Measurements from ENCODE around the gene KCND3.

The KCND3 gene

GRCh38 chr1:111848852-111849545 is 140.5 kb downstream of the KCND3 start:
- no peak for TF ChIP-seq ZFX (IDR thresholded peaks at IDR 0.05; ENCODE audit: borderline replicate concordance)
- TF ChIP-seq, protein P1, sequence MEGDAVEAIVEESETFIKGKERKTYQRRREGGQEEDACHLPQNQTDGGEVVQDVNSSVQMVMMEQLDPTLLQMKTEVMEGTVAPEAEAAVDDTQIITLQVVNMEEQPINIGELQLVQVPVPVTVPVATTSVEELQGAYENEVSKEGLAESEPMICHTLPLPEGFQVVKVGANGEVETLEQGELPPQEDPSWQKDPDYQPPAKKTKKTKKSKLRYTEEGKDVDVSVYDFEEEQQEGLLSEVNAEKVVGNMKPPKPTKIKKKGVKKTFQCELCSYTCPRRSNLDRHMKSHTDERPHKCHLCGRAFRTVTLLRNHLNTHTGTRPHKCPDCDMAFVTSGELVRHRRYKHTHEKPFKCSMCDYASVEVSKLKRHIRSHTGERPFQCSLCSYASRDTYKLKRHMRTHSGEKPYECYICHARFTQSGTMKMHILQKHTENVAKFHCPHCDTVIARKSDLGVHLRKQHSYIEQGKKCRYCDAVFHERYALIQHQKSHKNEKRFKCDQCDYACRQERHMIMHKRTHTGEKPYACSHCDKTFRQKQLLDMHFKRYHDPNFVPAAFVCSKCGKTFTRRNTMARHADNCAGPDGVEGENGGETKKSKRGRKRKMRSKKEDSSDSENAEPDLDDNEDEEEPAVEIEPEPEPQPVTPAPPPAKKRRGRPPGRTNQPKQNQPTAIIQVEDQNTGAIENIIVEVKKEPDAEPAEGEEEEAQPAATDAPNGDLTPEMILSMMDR (IDR thresholded peaks at IDR 0.05), result no peak
- H3K27ac ChIP-seq, result no peak overlapping the region

GRCh38 chr1:111847466-111847865 is 142.0 kb downstream of the KCND3 start:
- no peak for TF ChIP-seq ZFX (IDR thresholded peaks at IDR 0.05; ENCODE audit: borderline replicate concordance)
- TF ChIP-seq, protein P1 (IDR thresholded peaks at IDR 0.05), result no peak
- no peak overlapping the region for H3K27ac ChIP-seq

DNA sequence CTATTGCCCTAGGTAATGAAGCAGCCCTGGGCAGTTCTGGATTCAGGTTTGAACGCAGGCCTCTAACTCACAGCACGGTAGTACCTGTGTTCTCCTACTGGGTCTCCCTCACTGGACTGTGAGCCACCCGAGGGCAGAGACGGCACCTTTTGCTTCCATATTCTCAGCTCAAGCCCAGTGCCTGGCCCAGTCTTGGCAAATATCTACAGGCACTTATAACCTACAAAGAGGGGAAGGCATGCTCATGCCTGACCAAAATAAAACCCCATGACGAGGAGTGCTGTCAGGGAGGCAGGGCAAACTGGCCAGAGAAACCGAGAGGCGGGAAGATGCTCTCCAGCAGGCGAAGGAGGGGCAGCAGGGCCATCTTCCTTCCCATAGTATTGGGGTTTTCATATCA is 142.6 kb downstream of the KCND3 start:
- no peak overlapping the region for H3K27ac ChIP-seq
- no peak for TF ChIP-seq ZFX (IDR thresholded peaks at IDR 0.05; ENCODE audit: borderline replicate concordance)
- TF ChIP-seq, protein P1 (IDR thresholded peaks at IDR 0.05), result no peak

GRCh38 chr1:111843177-111843576 is 146.3 kb downstream of the KCND3 start:
- TF ChIP-seq, protein P1 (IDR thresholded peaks at IDR 0.05), result no peak
- TF ChIP-seq ZFX (IDR thresholded peaks at IDR 0.05; ENCODE audit: borderline replicate concordance), result no peak
- H3K27ac ChIP-seq, result no peak overlapping the region

DNA sequence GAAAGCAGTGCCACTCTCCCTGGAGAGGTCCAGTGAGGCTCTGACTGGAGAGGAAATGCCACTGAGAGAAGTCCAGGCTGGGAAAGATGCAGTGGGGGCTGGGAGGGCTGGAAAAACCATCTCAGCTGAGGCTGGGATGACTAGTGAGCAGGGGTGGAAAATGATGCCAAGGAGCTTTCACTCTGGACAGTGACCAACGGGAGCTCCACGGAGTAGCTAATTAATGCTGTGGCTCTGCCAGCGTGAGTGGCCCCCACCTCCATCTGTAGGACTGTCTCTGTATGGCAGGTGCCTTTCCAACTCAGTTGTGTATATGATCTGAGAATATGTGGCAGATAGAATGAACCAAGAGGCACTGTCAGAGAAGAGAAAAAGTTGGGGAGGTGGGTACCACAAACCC is 147.1 kb downstream of the KCND3 start:
- no peak overlapping the region for H3K27ac ChIP-seq
- no peak for TF ChIP-seq ZFX (IDR thresholded peaks at IDR 0.05; ENCODE audit: borderline replicate concordance)
- TF ChIP-seq, protein P1 (IDR thresholded peaks at IDR 0.05), result no peak

DNA sequence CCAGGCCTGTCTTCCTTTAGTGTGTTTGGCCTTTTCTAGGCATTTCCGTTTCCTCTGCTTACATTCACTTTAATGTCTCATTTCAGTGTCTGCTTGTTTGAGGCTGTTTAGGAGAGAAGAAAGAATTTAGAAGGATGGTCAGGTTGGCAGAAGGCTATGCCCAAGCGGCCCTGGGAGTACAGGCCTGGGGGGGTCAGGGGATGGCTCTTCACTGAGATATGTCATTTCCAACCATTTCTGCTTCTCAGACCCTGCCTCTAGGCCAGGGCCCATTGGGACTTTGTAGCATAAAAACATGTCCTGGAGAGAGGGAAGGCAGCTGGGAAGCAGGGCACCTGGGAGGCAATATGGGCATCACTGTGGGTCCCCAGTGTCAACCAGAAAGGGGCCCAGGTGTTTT is 147.7 kb downstream of the KCND3 start:
- no peak for TF ChIP-seq ZFX (IDR thresholded peaks at IDR 0.05; ENCODE audit: borderline replicate concordance)
- TF ChIP-seq, protein P1 (IDR thresholded peaks at IDR 0.05), result no peak
- H3K27ac ChIP-seq, result no peak overlapping the region

DNA sequence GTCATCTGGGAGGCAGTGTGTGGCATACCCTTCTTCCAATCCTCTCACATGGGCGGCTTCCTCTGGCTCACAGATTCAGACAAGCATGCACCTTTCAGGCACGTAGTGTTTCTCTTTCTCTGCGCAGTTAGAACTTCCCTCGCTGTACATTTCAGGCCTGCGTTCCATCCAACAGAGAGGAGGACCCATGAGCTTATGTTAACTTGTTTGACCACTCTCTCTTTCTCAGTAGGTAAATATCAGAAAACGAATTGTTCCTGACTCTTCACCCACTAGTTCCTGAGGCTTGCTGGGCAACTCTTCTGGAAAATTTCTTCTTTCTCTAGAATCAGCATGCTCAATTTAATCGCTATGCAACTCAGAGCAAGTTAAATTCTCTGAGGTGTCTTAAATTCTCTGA is 148.3 kb downstream of the KCND3 start:
- H3K27ac ChIP-seq, result no peak overlapping the region
- TF ChIP-seq, protein P1 (IDR thresholded peaks at IDR 0.05), result no peak
- TF ChIP-seq ZFX (IDR thresholded peaks at IDR 0.05; ENCODE audit: borderline replicate concordance), result no peak

Measured in 22Rv1 (cell line).